H9 (cell line): ENCODE results near the gene LARGE1. TPM values are rescaled to one million over a fixed set of nuclear protein-coding genes. Genes with fewer than 3 reads are reported as not detected.

ENCODE experiments used
- DNase-seq: peaks from one replicate; pipeline ENCODE4 v3.0.0-alpha.2; 2017
- H2AFZ ChIP-seq: one replicate; pipeline ENCODE4 v1.6.1; 2013; ENCODE audit warnings: mild to moderate bottlenecking, low read length, control low read depth, moderate library complexity
- H2AK5ac ChIP-seq: 2 replicates; pipeline ENCODE4 v1.6.1; 2013; ENCODE audit warnings: low read length, control low read depth, mixed read lengths; ENCODE audit not compliant: insufficient read length
- H2BK120ac ChIP-seq: one replicate; pipeline ENCODE4 v1.6.1; 2013; ENCODE audit warnings: low read depth, mild to moderate bottlenecking, low read length, control low read depth, inconsistent platforms; ENCODE audit not compliant: poor library complexity, severe bottlenecking
- H2BK12ac ChIP-seq: 2 replicates; pipeline ENCODE4 v1.6.1; 2013; ENCODE audit warnings: low read length, control low read depth, mixed read lengths, low read depth; ENCODE audit not compliant: insufficient read length
- H2BK15ac ChIP-seq: 2 replicates; pipeline ENCODE4 v1.6.1; 2013; ENCODE audit warnings: low read depth, low read length, control low read depth
- H2BK20ac ChIP-seq: one replicate; pipeline ENCODE4 v1.6.1; 2013; ENCODE audit warnings: low read depth, mild to moderate bottlenecking, low read length, control low read depth, inconsistent platforms; ENCODE audit not compliant: poor library complexity, severe bottlenecking
- H2BK5ac ChIP-seq: 2 replicates; pipeline ENCODE4 v1.6.1; 2013; ENCODE audit warnings: low read length, control low read depth, mixed read lengths; ENCODE audit not compliant: insufficient read length
- H3K14ac ChIP-seq: 2 replicates; pipeline ENCODE4 v1.6.1; 2013; ENCODE audit warnings: low read length, control low read depth; ENCODE audit not compliant: insufficient read depth
- H3K18ac ChIP-seq: 2 replicates; pipeline ENCODE4 v1.6.1; 2013; ENCODE audit warnings: low read depth, mild to moderate bottlenecking, mixed read lengths, low read length, control low read depth; ENCODE audit not compliant: insufficient read length
- H3K23ac ChIP-seq: 2 replicates; pipeline ENCODE4 v1.6.1; 2013; ENCODE audit warnings: low read length, control low read depth, mixed read lengths, low read depth; ENCODE audit not compliant: insufficient read length
- H3K23me2 ChIP-seq: 2 replicates; pipeline ENCODE4 v1.6.1; 2013; ENCODE audit warnings: low read depth, mild to moderate bottlenecking, mixed read lengths, low read length, control low read depth; ENCODE audit not compliant: insufficient read length, poor library complexity, severe bottlenecking
- H3K27ac ChIP-seq: 2 replicates; pipeline ENCODE4 v1.5.1; 2013; ENCODE audit warnings: low read length, control low read depth, mixed read lengths, low read depth; ENCODE audit not compliant: insufficient read length
- H3K27me3 ChIP-seq: 2 replicates; pipeline ENCODE4 v1.6.1; 2013; ENCODE audit warnings: low read length, control low read depth, inconsistent platforms; ENCODE audit not compliant: insufficient read depth
- H3K4ac ChIP-seq: 2 replicates; pipeline ENCODE4 v1.6.1; 2013; ENCODE audit warnings: low read depth, mild to moderate bottlenecking, control low read depth, inconsistent platforms, low read length, moderate library complexity
- H3K4me1 ChIP-seq: 2 replicates; pipeline ENCODE4 v1.6.1; 2013; ENCODE audit warnings: low read length, control low read depth, inconsistent platforms; ENCODE audit not compliant: insufficient read depth
- H3K4me2 ChIP-seq: 2 replicates; pipeline ENCODE4 v1.6.1; 2013; ENCODE audit warnings: low read length, control low read depth, mixed read lengths; ENCODE audit not compliant: insufficient read length, insufficient read depth
- H3K56ac ChIP-seq: 2 replicates; pipeline ENCODE4 v1.6.1; 2013; ENCODE audit warnings: low read depth, mild to moderate bottlenecking, mixed read lengths, low read length, control low read depth; ENCODE audit not compliant: insufficient read length
- H3K79me1 ChIP-seq: 2 replicates; pipeline ENCODE4 v1.6.1; 2013; ENCODE audit warnings: low read depth, mild to moderate bottlenecking, moderate library complexity, low read length, control low read depth, inconsistent platforms; ENCODE audit not compliant: insufficient read depth, poor library complexity, severe bottlenecking
- H3K79me2 ChIP-seq: 2 replicates; pipeline ENCODE4 v1.6.1; 2013; ENCODE audit warnings: low read length, control low read depth, inconsistent platforms; ENCODE audit not compliant: insufficient read depth
- H3K9ac ChIP-seq: 2 replicates; pipeline ENCODE4 v1.6.1; 2013; ENCODE audit warnings: low read length, control low read depth, mixed read lengths; ENCODE audit not compliant: insufficient read length; ENCODE audit errors: extremely low read depth
- H3K9me3 ChIP-seq: one replicate; pipeline ENCODE4 v1.6.1; 2013; ENCODE audit warnings: low read depth, low read length, inconsistent platforms; ENCODE audit not compliant: control insufficient read depth
- H3T11ph ChIP-seq: one replicate; pipeline ENCODE4 v1.6.1; 2013; ENCODE audit warnings: mild to moderate bottlenecking, low read length, control low read depth, inconsistent platforms
- H4K20me1 ChIP-seq: one replicate; pipeline ENCODE4 v1.6.1; 2013; ENCODE audit not compliant: control insufficient read depth, insufficient read length, insufficient read depth
- H4K5ac ChIP-seq: 2 replicates; pipeline ENCODE4 v1.6.1; 2013; ENCODE audit warnings: low read depth, mild to moderate bottlenecking, mixed read lengths, low read length, control low read depth; ENCODE audit not compliant: insufficient read length
- H4K8ac ChIP-seq: replicated peaks from 2 replicates; pipeline ENCODE4 v1.6.1; 2013; ENCODE audit warnings: low read length, control low read depth, mixed read lengths, low read depth; ENCODE audit not compliant: insufficient read length
- H4K91ac ChIP-seq: 2 replicates; pipeline ENCODE4 v1.6.1; 2013; ENCODE audit warnings: low read depth, mild to moderate bottlenecking, moderate library complexity, mixed read lengths, low read length, control low read depth; ENCODE audit not compliant: insufficient read length
- H3K27ac Mint-ChIP-seq, 3 experiments: 2 replicates in 2 of 3; 3 replicates in 1 of 3; pipeline ENCODE4 v1.8.0; 2020 to 2021; ENCODE audit warnings: mixed read lengths in 3 of 3, mild to moderate bottlenecking in 1 of 3, moderate library complexity in 1 of 3
- H3K27me3 Mint-ChIP-seq: 2 replicates; pipeline ENCODE4 v1.8.0; 2021; ENCODE audit warnings: low read depth, mild to moderate bottlenecking, moderate library complexity, mixed read lengths
- H3K36me3 Mint-ChIP-seq, 3 experiments: 2 replicates in 2 of 3; 3 replicates in 1 of 3; pipeline ENCODE4 v1.8.0; 2020 to 2021; ENCODE audit warnings: low read depth in 3 of 3, mixed read lengths in 3 of 3; ENCODE audit not compliant: insufficient read depth in 1 of 3
- H3K4me1 Mint-ChIP-seq, 2 experiments: 2 replicates each; pipeline ENCODE4 v1.8.0; 2020; ENCODE audit warnings: mixed read lengths in 2 of 2
- H3K4me3 Mint-ChIP-seq, 2 experiments: 2 replicates in 1 of 2; 3 replicates in 1 of 2; pipeline ENCODE4 v1.8.0; 2020 to 2021; ENCODE audit warnings: mild to moderate bottlenecking in 2 of 2, mixed read lengths in 2 of 2, moderate library complexity in 1 of 2
- H3K9me3 Mint-ChIP-seq, 2 experiments: 2 replicates in 1 of 2; 3 replicates in 1 of 2; pipeline ENCODE4 v1.8.0; 2020; ENCODE audit warnings: mild to moderate bottlenecking in 2 of 2, mixed read lengths in 2 of 2, moderate library complexity in 1 of 2
- CTCF ChIP-seq: fragments of 200-600 bp; sonication (generic); conservative IDR thresholded peaks from 3 replicates; pipeline ENCODE4 v1.8.0; 2021; ENCODE audit warnings: antibody characterized with exemption, mild to moderate bottlenecking
- WGBS: extraction: QIAGEN DNeasy Blood & Tissue Kit; methylation state at CpG from one replicate; pipeline ENCODE4 v1.1.7; 2013; ENCODE audit warnings: missing lambda C conversion rate, low lambda C conversion rate, mixed read lengths; ENCODE audit not compliant: insufficient read length; ENCODE audit errors: extremely low coverage; 5-methylcytosine and 5-hydroxymethylcytosine counted together
- total RNA-seq: library from RNA; stranded (reverse); gene quantifications from 2 replicates; pipeline ENCODE4 v1.2.1, GENCODE V29; 2021

Gene LARGE1
- total RNA-seq, 1 experiment from 2014 or later: 43.5 TPM

- Histone ChIP-seq H2BK120ac (no peak overlapping the region), H2BK15ac (no peak overlapping the region), H3K9ac (no peak overlapping the region), H2BK5ac (no peak overlapping the region), H4K5ac (no peak overlapping the region), H2BK12ac (no peak overlapping the region), H2AFZ (no peak overlapping the region), H3K79me2 (peaks cover 3% of the 10 kb centered on the region; the same call in 1 of the 2 replicates), H3K4ac (no peak overlapping the region), H3K14ac (no peak overlapping the region), H3K23ac (no peak overlapping the region), H3K27ac (no peak overlapping the region), H4K20me1 (no peaks in the 10 kb centered on the region), H3K4me2 (no peak overlapping the region), H3K23me2 (no peaks in the 10 kb centered on the region), H3K4me1 (peaks cover 2% of the 10 kb centered on the region; the same call in 1 of the 2 replicates), H2AK5ac (no peak overlapping the region), H3K18ac (no peak overlapping the region), H3K27me3 (no peaks in the 10 kb centered on the region), H2BK20ac (no peak overlapping the region), H3K9me3 (no peaks in the 10 kb centered on the region), H3K56ac (no peak overlapping the region), H3T11ph (no peak overlapping the region), H4K91ac (no peak overlapping the region), H4K8ac (no peak overlapping the region), H3K79me1 (peaks cover 9% of the 10 kb centered on the region)
- H3K4me3 Mint-ChIP-seq: no peak overlapping the region
- no peaks in the 10 kb centered on the region for H3K27me3 Mint-ChIP-seq
- peaks cover 11 to 18% (median 17%) of the 10 kb centered on the region in 3 experiments for H3K36me3 Mint-ChIP-seq
- DNase-seq: no peak
- peak overlapping the region in 1 of 3 experiments; percentile 68; a peak in 1 of 7 replicates for H3K27ac Mint-ChIP-seq
- H3K4me1 Mint-ChIP-seq: peaks cover 6 to 10% of the 10 kb centered on the region in 2 experiments
- no peak for TF ChIP-seq CTCF
- no CpG with 5 or more reads among the region's 2 CpGs for WGBS
- H3K9me3 Mint-ChIP-seq: peaks cover 0 to 5% of the 10 kb centered on the region in 2 experiments; a peak in 1 of 5 replicates
Measured at GRCh38 chr22:33659448-33659847, 260.8 kb downstream of the LARGE1 start.
